Parathyroid adenoma (tissue), 2 donors: Measurements from ENCODE around the gene ANTXRL.

Experiments used
- H2AFZ ChIP-seq: fragments of 300-600 bp; sonication (generic); one replicate; pipeline ENCODE4 v1.7.0; 2017; ENCODE audit warnings: antibody characterized with exemption, mild to moderate bottlenecking
- H3K27ac ChIP-seq: fragments of 300-600 bp; sonication (generic); one replicate; pipeline ENCODE4 v1.7.0; 2017
- H3K27me3 ChIP-seq: fragments of 300-600 bp; sonication (generic); one replicate; pipeline ENCODE4 v1.7.0; 2017; ENCODE audit warnings: low read length; ENCODE audit not compliant: control insufficient read depth, insufficient read depth
- H3K36me3 ChIP-seq: fragments of 300-600 bp; sonication (generic); one replicate; pipeline ENCODE4 v1.7.0; 2017; ENCODE audit warnings: low read length; ENCODE audit not compliant: control insufficient read depth, insufficient read depth
- H3K4me1 ChIP-seq: fragments of 300-600 bp; sonication (generic); one replicate; pipeline ENCODE4 v1.7.0; 2017; ENCODE audit warnings: control low read depth
- H3K4me2 ChIP-seq: fragments of 300-600 bp; sonication (generic); one replicate; pipeline ENCODE4 v1.7.0; 2017; ENCODE audit warnings: low read length
- H3K4me3 ChIP-seq: fragments of 300-600 bp; sonication (generic); one replicate; pipeline ENCODE4 v1.7.0; 2017; ENCODE audit warnings: low read depth, low read length
- H3K79me2 ChIP-seq: fragments of 300-600 bp; sonication (generic); one replicate; pipeline ENCODE4 v1.7.0; 2017; ENCODE audit warnings: control low read depth
- H3K9ac ChIP-seq: fragments of 300-600 bp; sonication (generic); one replicate; pipeline ENCODE4 v1.7.0; 2017; ENCODE audit warnings: mild to moderate bottlenecking
- H3K9me3 ChIP-seq: fragments of 300-600 bp; sonication (generic); one replicate; pipeline ENCODE4 v1.7.0; 2017; ENCODE audit warnings: low read length; ENCODE audit not compliant: control insufficient read depth
- CTCF ChIP-seq: fragments of 300-600 bp; sonication (generic); IDR thresholded peaks from one replicate; pipeline ENCODE4 v1.7.0; 2017; ENCODE audit warnings: antibody characterized with exemption, mild to moderate bottlenecking
- donor health status: primary hyperparathyroidism.

ANTXRL gene

DNA sequence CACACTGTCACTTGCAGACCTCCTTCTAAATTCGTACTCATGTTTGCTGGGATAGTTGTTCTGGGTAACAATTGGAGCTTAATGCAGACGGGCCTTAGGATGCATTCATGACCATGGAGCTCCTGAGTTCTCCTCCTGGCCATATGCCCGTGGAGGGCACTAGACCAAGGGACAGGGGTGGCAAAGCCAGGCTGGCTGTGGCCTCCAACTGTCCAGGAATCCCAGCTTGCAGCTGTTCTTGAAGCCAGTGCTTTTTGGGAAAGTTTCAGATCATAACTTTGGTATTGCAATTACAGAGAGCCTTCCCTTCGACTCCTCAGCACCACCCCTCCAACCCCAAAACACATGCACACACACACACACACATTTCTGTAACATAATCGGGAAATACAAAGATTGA is 30.6 kb downstream of the ANTXRL start:
- H3K36me3 ChIP-seq = no peaks in the 10 kb centered on the region
- no peak overlapping the region for H3K9ac ChIP-seq
- no peaks in the 10 kb centered on the region for H3K79me2 ChIP-seq
- no peaks in the 10 kb centered on the region for H3K9me3 ChIP-seq
- no peak for TF ChIP-seq CTCF
- H3K4me3 ChIP-seq = no peak overlapping the region
- H3K27ac ChIP-seq = no peak overlapping the region
- H3K27me3 ChIP-seq = no peaks in the 10 kb centered on the region
- H2AFZ ChIP-seq = no peak overlapping the region
- peaks cover 31% of the 10 kb centered on the region for H3K4me1 ChIP-seq
- H3K4me2 ChIP-seq = no peak overlapping the region

GRCh38 chr10:46317889-46318288 is 31.1 kb downstream of the ANTXRL start:
- H3K27me3 ChIP-seq = no peaks in the 10 kb centered on the region
- no peaks in the 10 kb centered on the region for H3K36me3 ChIP-seq
- no peaks in the 10 kb centered on the region for H3K79me2 ChIP-seq
- no peak overlapping the region for H2AFZ ChIP-seq
- H3K9ac ChIP-seq = no peak overlapping the region
- no peak overlapping the region for H3K27ac ChIP-seq
- no peaks in the 10 kb centered on the region for H3K9me3 ChIP-seq
- no peak for TF ChIP-seq CTCF
- H3K4me1 ChIP-seq = peaks cover 29% of the 10 kb centered on the region
- H3K4me3 ChIP-seq = no peak overlapping the region
- no peak overlapping the region for H3K4me2 ChIP-seq

DNA sequence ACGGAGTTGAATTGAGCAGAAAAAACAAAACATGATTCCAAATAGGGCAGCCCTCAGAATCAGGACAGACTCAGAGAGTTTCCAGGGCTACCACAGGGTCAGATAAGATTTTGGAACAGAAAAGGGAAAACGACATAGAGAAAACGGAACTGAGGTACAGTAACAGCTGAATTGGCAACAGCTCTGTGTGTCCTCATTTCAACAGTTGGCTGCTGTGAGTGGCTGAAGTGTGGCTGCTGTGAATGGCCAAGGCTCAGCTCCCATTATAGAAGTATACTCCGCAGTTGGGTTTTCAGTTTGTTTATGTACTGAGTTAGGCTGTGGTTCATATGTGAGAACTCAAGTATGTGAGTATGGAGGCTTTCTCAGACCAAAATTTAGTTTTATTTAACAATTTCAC is 32.0 kb downstream of the ANTXRL start:
- H3K79me2 ChIP-seq = no peaks in the 10 kb centered on the region
- TF ChIP-seq CTCF = no peak
- H3K27ac ChIP-seq = no peak overlapping the region
- peaks cover 24% of the 10 kb centered on the region for H3K4me1 ChIP-seq
- no peak overlapping the region for H3K4me2 ChIP-seq
- no peak overlapping the region for H3K4me3 ChIP-seq
- no peaks in the 10 kb centered on the region for H3K9me3 ChIP-seq
- no peak overlapping the region for H2AFZ ChIP-seq
- H3K36me3 ChIP-seq = no peaks in the 10 kb centered on the region
- no peak overlapping the region for H3K9ac ChIP-seq
- no peaks in the 10 kb centered on the region for H3K27me3 ChIP-seq

DNA sequence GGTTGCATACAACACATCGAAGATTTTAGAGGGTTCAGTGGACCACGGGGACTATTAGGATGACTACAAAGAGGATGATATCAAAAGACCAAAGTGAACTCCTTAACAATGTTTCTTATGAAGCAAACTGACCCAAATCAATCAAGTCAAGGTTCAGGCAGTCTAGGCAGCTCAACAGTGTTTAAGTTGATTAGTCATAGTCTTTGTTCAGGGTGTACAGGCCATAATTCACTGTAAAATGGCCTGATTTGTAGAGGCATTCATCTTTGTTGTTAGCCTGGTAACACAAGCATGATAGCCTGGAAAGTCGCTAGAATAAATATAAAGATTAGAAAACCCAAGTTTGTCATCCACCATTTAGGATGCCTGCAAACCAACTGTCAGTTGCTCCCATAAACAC is 32.6 kb downstream of the ANTXRL start:
- Histone ChIP-seq H3K4me2 (no peak overlapping the region), H3K79me2 (no peaks in the 10 kb centered on the region), H3K9ac (no peak overlapping the region), H3K27me3 (no peaks in the 10 kb centered on the region), H2AFZ (no peak overlapping the region), H3K36me3 (no peaks in the 10 kb centered on the region), H3K9me3 (no peaks in the 10 kb centered on the region), H3K27ac (no peak overlapping the region), H3K4me3 (no peak overlapping the region), H3K4me1 (peaks cover 21% of the 10 kb centered on the region)
- TF ChIP-seq CTCF = no peak

- no peak overlapping the region for H3K4me2 ChIP-seq
- no peak for TF ChIP-seq CTCF
- H3K4me1 ChIP-seq = peaks cover 9% of the 10 kb centered on the region
- no peaks in the 10 kb centered on the region for H3K27me3 ChIP-seq
- no peaks in the 10 kb centered on the region for H3K36me3 ChIP-seq
- no peak overlapping the region for H3K27ac ChIP-seq
- no peak overlapping the region for H3K9ac ChIP-seq
- no peaks in the 10 kb centered on the region for H3K9me3 ChIP-seq
- H3K79me2 ChIP-seq = no peaks in the 10 kb centered on the region
- no peak overlapping the region for H2AFZ ChIP-seq
- no peak overlapping the region for H3K4me3 ChIP-seq
Observed at GRCh38 chr10:46321770-46322169, 35.0 kb downstream of the ANTXRL start.
